GM15510 (cell line): ENCODE data around the gene ABHD4.

Source experiments
- POLR2A ChIP-seq: IDR thresholded peaks from 3 replicates; pipeline ENCODE4 v1.6.1; 2011; ENCODE audit warnings: borderline replicate concordance; ENCODE audit not compliant: insufficient read length; ENCODE audit errors: extremely low read depth

Gene ABHD4

GRCh38 chr14:22558221-22558913 lies 39.7 kb upstream of the ABHD4 start:
- no peak for TF ChIP-seq POLR2A

- TF ChIP-seq POLR2A: no peak
Measured at GRCh38 chr14:22559041-22559440, 39.1 kb upstream of the ABHD4 start.

- no peak for TF ChIP-seq POLR2A
Measured at GRCh38 chr14:22560662-22561365, 37.3 kb upstream of the ABHD4 start.

- no peak for TF ChIP-seq POLR2A
Measured at GRCh38 chr14:22561366-22561660, 36.8 kb upstream of the ABHD4 start.

GRCh38 chr14:22561661-22562579 lies 36.2 kb upstream of the ABHD4 start:
- TF ChIP-seq POLR2A: peak; percentile 31

GRCh38 chr14:22563987-22564386 lies 34.1 kb upstream of the ABHD4 start:
- peak; percentile 62 for TF ChIP-seq POLR2A

- TF ChIP-seq POLR2A: no peak
Measured at GRCh38 chr14:22564463-22564862, 33.6 kb upstream of the ABHD4 start.

- peak; percentile 32 for TF ChIP-seq POLR2A
Measured at GRCh38 chr14:22565391-22565945, 32.6 kb upstream of the ABHD4 start.

GRCh38 chr14:22566845-22567244 lies 31.3 kb upstream of the ABHD4 start:
- TF ChIP-seq POLR2A: no peak

- peak; percentile 14 for TF ChIP-seq POLR2A
Measured at GRCh38 chr14:22567437-22567836, 30.7 kb upstream of the ABHD4 start.

GRCh38 chr14:22569106-22569736 lies 28.9 kb upstream of the ABHD4 start:
- no peak for TF ChIP-seq POLR2A

- no peak for TF ChIP-seq POLR2A
Measured at GRCh38 chr14:22569737-22570131, 28.4 kb upstream of the ABHD4 start.

- TF ChIP-seq POLR2A: peak; percentile 36
Measured at GRCh38 chr14:22570132-22570949, 27.8 kb upstream of the ABHD4 start.

- no peak for TF ChIP-seq POLR2A
Measured at GRCh38 chr14:22572562-22573058, 25.5 kb upstream of the ABHD4 start.

- no peak for TF ChIP-seq POLR2A
Measured at GRCh38 chr14:22573804-22574203, 24.3 kb upstream of the ABHD4 start.
